ENCODE results near the gene CLOCK.

Gene CLOCK

DNA sequence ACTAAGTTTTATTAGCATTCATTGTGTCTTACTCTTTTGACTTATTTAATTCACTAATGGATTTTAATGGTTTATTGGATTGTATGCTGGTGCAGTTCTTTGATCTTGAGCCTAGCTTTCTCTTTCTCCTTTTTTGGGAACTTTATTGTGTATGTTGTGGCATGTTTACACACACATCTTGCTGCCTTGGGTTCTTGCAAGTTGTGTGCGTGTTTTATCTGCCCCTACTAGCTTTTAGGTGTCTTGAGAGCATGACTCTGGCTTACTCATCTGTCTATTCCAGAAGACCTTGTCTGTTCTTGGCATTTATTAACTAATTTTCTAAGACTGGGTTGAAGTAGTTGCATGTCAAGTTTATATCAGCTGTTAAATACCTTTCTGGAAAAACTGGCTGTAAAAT, 148.2 kb downstream of the CLOCK start:
- TF ChIP-seq, protein P1, sequence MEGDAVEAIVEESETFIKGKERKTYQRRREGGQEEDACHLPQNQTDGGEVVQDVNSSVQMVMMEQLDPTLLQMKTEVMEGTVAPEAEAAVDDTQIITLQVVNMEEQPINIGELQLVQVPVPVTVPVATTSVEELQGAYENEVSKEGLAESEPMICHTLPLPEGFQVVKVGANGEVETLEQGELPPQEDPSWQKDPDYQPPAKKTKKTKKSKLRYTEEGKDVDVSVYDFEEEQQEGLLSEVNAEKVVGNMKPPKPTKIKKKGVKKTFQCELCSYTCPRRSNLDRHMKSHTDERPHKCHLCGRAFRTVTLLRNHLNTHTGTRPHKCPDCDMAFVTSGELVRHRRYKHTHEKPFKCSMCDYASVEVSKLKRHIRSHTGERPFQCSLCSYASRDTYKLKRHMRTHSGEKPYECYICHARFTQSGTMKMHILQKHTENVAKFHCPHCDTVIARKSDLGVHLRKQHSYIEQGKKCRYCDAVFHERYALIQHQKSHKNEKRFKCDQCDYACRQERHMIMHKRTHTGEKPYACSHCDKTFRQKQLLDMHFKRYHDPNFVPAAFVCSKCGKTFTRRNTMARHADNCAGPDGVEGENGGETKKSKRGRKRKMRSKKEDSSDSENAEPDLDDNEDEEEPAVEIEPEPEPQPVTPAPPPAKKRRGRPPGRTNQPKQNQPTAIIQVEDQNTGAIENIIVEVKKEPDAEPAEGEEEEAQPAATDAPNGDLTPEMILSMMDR (conservative IDR thresholded peaks at IDR 0.05; ENCODE audit: low read length): no peak
- no peak for TF ChIP-seq EZH2phosphoT487 (IDR thresholded peaks at IDR 0.05; ENCODE audit: borderline replicate concordance)
- Histone ChIP-seq H3K79me2 (ENCODE audit: insufficient read depth, low read length) (peaks cover 65% of the 10 kb centered on the region), H3F3A (ENCODE audit: low read depth) (no peaks in the 10 kb centered on the region), H3K27me3 (ENCODE audit: insufficient read depth, low read length, poor library complexity, severe bottlenecking) (peaks cover 4% of the 10 kb centered on the region), H3K4me3 (ENCODE audit: low read length, poor library complexity, severe bottlenecking) (peak overlapping the region; percentile 100), H3K36me3 (ENCODE audit: insufficient read depth, low read length) (peaks cover under 1% of the 10 kb centered on the region), H2AFZ (ENCODE audit: low read length) (no peak overlapping the region), H3K4me2 (ENCODE audit: low read depth, low read length, poor library complexity, severe bottlenecking) (peak overlapping the region; percentile 95), H4K20me1 (ENCODE audit: insufficient read depth, low read length, poor library complexity, severe bottlenecking) (peaks cover 55% of the 10 kb centered on the region), H3K9ac (ENCODE audit: low read depth, low read length, poor library complexity, severe bottlenecking) (peak overlapping the region; percentile 96), H3K9me3 (ENCODE audit: insufficient read depth, low read depth, low read length) (no peaks in the 10 kb centered on the region), H3K4me1 (ENCODE audit: insufficient read depth, low read length, poor library complexity, severe bottlenecking) (peaks cover 35% of the 10 kb centered on the region), H3K9me2 (replicated peaks; ENCODE audit: low read depth, low read length) (no peaks in the 10 kb centered on the region)

DNA sequence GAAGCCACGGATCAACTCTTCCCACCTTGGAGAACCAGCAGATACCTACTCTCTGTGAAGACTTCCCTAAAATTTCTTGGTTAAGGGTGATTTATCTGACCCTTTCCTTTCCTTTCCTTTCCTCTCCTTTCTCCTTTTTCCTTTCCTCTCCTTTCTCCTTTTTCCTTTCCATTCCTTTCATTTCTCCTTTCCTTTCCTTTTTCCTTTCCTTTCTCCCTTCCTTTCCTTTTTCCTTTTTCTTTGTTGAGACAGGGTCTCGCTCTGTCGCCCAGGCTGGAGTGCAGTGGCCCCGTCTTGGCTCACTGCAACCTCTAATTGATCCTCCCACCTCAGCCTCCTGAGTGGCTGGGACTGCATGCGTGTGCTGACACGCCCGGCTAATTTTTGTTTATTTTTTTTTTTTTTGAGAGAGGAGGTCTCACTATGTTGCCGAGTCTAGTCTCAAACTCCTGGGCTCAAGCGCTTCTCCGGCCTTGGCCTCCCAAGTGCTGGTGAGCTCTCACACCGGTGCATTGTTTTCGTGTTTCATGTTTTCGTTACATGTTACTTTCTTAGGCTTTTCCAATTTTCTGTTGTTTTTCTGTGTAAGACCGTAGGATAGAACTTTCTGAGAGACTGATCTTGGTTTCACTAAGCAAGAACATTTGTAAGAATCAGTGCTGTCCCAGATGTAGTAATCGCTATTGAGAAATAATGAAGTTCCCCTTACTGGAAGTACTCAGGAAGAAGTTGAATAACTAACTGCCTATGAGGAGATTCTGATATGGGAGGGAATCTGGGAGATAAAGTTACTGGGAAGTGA, 149.0 kb downstream of the CLOCK start:
- Histone ChIP-seq H2AFZ (ENCODE audit: low read length) (no peak overlapping the region), H3K9me3 (ENCODE audit: insufficient read depth, low read depth, low read length) (no peaks in the 10 kb centered on the region), H3K4me2 (ENCODE audit: low read depth, low read length, poor library complexity, severe bottlenecking) (peak overlapping the region; percentile 95), H3K27me3 (ENCODE audit: insufficient read depth, low read length, poor library complexity, severe bottlenecking) (peaks cover 4% of the 10 kb centered on the region), H3K36me3 (ENCODE audit: insufficient read depth, low read length) (no peaks in the 10 kb centered on the region), H3K79me2 (ENCODE audit: insufficient read depth, low read length) (peaks cover 59% of the 10 kb centered on the region), H3K9ac (ENCODE audit: low read depth, low read length, poor library complexity, severe bottlenecking) (peak overlapping the region; percentile 96), H3K4me3 (ENCODE audit: low read length, poor library complexity, severe bottlenecking) (peak overlapping the region; percentile 100), H3F3A (ENCODE audit: low read depth) (no peaks in the 10 kb centered on the region), H4K20me1 (ENCODE audit: insufficient read depth, low read length, poor library complexity, severe bottlenecking) (peaks cover 55% of the 10 kb centered on the region), H3K4me1 (ENCODE audit: insufficient read depth, low read length, poor library complexity, severe bottlenecking) (peaks cover 35% of the 10 kb centered on the region), H3K9me2 (replicated peaks; ENCODE audit: low read depth, low read length) (no peaks in the 10 kb centered on the region)
- TF ChIP-seq EZH2phosphoT487 (IDR thresholded peaks at IDR 0.05; ENCODE audit: borderline replicate concordance): no peak
- TF ChIP-seq, protein P1 (conservative IDR thresholded peaks at IDR 0.05; ENCODE audit: low read length): no peak

DNA sequence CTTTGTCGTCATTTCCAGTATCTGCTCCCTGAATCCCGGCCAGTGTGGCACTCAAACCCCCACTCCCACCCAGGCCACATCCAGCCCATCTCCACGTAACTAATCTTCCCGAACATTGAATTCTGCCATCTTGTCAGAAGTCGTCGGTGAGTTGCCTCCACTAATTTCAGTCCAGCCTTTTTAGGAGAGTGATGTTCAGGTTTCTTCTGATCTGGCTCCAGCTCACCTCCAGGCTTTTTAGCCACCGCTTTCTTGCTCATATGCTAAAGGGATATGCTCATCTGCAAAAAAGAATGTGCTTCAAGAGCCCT, 149.6 kb downstream of the CLOCK start:
- no peaks in the 10 kb centered on the region for H3F3A ChIP-seq (ENCODE audit: low read depth)

More for the DNA sequence above, 149.6 kb downstream of the CLOCK start:
- peak overlapping the region; percentile 100 for H3K4me3 ChIP-seq (ENCODE audit: low read length, poor library complexity, severe bottlenecking)
- TF ChIP-seq, protein P1 (conservative IDR thresholded peaks at IDR 0.05; ENCODE audit: low read length): no peak
- no peak for TF ChIP-seq EZH2phosphoT487 (IDR thresholded peaks at IDR 0.05; ENCODE audit: borderline replicate concordance)
- peaks cover 35% of the 10 kb centered on the region for H3K4me1 ChIP-seq (ENCODE audit: insufficient read depth, low read length, poor library complexity, severe bottlenecking)
- peaks cover 59% of the 10 kb centered on the region for H3K79me2 ChIP-seq (ENCODE audit: insufficient read depth, low read length)
- H3K36me3 ChIP-seq (ENCODE audit: insufficient read depth, low read length): no peaks in the 10 kb centered on the region
- no peaks in the 10 kb centered on the region for H3K9me2 ChIP-seq (replicated peaks; ENCODE audit: low read depth, low read length)
- H3K27me3 ChIP-seq (ENCODE audit: insufficient read depth, low read length, poor library complexity, severe bottlenecking): peaks cover 4% of the 10 kb centered on the region
- peaks cover 53% of the 10 kb centered on the region for H4K20me1 ChIP-seq (ENCODE audit: insufficient read depth, low read length, poor library complexity, severe bottlenecking)
- H3K9me3 ChIP-seq (ENCODE audit: insufficient read depth, low read depth, low read length): no peaks in the 10 kb centered on the region
- peak overlapping the region; percentile 96 for H3K9ac ChIP-seq (ENCODE audit: low read depth, low read length, poor library complexity, severe bottlenecking)
- H2AFZ ChIP-seq (ENCODE audit: low read length): no peak overlapping the region
- peak overlapping the region; percentile 95 for H3K4me2 ChIP-seq (ENCODE audit: low read depth, low read length, poor library complexity, severe bottlenecking)

All from Loucy (cell line).